HG02884 (cell line): ENCODE results near the gene CFAP74.
"Not testable (repeated sequence)": the region's sequence is repeated elsewhere in the genome, so short reads cannot be mapped to it uniquely, and the experiment has no call there.

Source experiments
- ATAC-seq: cut with Tn5 transposase; IDR thresholded peaks from one replicate; pipeline ENCODE4 v1.9.1; 2021; ENCODE audit warnings: mild to moderate bottlenecking, moderate library complexity; ENCODE audit not compliant: unreplicated experiment

CFAP74 gene

GRCh38 chr1:1937061-1937460 is 66.5 kb downstream of the CFAP74 start:
- ATAC-seq = no peak

GRCh38 chr1:1934848-1935247 is 68.7 kb downstream of the CFAP74 start:
- ATAC-seq = not testable (repeated sequence)

- ATAC-seq = no peak
Observed at GRCh38 chr1:1929639-1930545, 73.7 kb downstream of the CFAP74 start.

- ATAC-seq = no peak
Observed at GRCh38 chr1:1929102-1929638, 74.4 kb downstream of the CFAP74 start.

- ATAC-seq = no peak
Observed at GRCh38 chr1:1928231-1929101, 75.1 kb downstream of the CFAP74 start.

- no peak for ATAC-seq
Observed at GRCh38 chr1:1927751-1928150, 75.8 kb downstream of the CFAP74 start.

- ATAC-seq = no peak
Observed at GRCh38 chr1:1926886-1927660, 76.5 kb downstream of the CFAP74 start.

- ATAC-seq = no peak
Observed at GRCh38 chr1:1926346-1926811, 77.2 kb downstream of the CFAP74 start.

GRCh38 chr1:1925437-1926345 is 77.9 kb downstream of the CFAP74 start:
- ATAC-seq = no peak

GRCh38 chr1:1924849-1925248 is 78.7 kb downstream of the CFAP74 start:
- no peak for ATAC-seq

- ATAC-seq = no peak
Observed at GRCh38 chr1:1924386-1924785, 79.2 kb downstream of the CFAP74 start.

GRCh38 chr1:1922956-1923833 is 80.4 kb downstream of the CFAP74 start:
- ATAC-seq = no peak

- ATAC-seq = no peak
Observed at GRCh38 chr1:1922702-1922955, 81.0 kb downstream of the CFAP74 start.

- ATAC-seq = no peak
Observed at GRCh38 chr1:1921901-1922701, 81.5 kb downstream of the CFAP74 start.

GRCh38 chr1:1921459-1921862 is 82.1 kb downstream of the CFAP74 start:
- ATAC-seq = no peak

GRCh38 chr1:1920608-1921458 is 82.8 kb downstream of the CFAP74 start:
- ATAC-seq = no peak

GRCh38 chr1:1920057-1920607 is 83.5 kb downstream of the CFAP74 start:
- no peak for ATAC-seq
